GM12873 (cell line): ENCODE results near the gene FZR1.

Experiments used
- TF ChIP-seq, protein P1 (sequence below): IDR thresholded peaks from 2 replicates; pipeline ENCODE4 v1.5.1; 2012; ENCODE audit warnings: low read depth, mild to moderate bottlenecking, moderate library complexity, low read length, control low read depth; ENCODE audit not compliant: insufficient read depth; ENCODE audit errors: missing control alignments

FZR1 gene

DNA sequence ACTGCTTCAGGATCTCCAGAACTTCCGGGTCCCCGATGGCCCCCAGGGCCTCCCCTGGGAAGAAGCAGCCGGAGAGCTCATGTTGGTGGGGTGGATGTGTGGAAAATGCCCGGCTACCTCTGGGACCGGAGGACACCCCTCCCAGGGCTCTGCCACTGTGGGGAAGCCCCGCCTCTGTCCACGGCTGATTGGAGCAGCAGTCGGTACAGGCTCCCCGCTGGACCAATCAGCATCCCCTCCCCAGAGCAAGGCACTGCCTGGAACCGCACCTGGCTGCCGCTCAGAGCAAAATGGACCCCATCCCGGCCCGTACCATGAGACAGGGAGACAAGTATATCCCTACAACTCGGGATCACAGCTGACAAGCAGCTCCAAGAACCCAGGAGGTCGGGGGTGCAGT is 12.1 kb upstream of the FZR1 start:
- TF ChIP-seq, protein P1, sequence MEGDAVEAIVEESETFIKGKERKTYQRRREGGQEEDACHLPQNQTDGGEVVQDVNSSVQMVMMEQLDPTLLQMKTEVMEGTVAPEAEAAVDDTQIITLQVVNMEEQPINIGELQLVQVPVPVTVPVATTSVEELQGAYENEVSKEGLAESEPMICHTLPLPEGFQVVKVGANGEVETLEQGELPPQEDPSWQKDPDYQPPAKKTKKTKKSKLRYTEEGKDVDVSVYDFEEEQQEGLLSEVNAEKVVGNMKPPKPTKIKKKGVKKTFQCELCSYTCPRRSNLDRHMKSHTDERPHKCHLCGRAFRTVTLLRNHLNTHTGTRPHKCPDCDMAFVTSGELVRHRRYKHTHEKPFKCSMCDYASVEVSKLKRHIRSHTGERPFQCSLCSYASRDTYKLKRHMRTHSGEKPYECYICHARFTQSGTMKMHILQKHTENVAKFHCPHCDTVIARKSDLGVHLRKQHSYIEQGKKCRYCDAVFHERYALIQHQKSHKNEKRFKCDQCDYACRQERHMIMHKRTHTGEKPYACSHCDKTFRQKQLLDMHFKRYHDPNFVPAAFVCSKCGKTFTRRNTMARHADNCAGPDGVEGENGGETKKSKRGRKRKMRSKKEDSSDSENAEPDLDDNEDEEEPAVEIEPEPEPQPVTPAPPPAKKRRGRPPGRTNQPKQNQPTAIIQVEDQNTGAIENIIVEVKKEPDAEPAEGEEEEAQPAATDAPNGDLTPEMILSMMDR: no peak

DNA sequence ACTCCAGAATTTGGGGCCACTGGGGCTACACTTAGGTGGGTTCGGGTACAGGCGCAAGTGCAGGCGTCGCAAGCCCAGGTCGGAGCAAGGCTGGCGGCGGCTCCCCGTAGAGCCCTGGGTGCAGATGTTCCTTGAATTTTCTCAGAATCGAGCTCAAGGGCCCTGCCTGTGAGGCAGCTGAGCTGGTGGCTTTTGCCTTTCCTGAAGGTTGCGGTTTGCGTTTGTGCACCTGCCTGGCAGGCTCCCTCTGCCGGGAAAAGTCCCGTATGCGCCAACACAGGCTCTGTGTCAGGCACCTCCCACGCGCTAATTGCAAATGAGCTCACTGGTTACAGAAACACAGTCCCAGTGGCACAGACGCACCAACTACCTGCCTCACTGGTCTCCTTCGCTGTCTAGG is 11.6 kb upstream of the FZR1 start:
- TF ChIP-seq, protein P1: no peak

DNA sequence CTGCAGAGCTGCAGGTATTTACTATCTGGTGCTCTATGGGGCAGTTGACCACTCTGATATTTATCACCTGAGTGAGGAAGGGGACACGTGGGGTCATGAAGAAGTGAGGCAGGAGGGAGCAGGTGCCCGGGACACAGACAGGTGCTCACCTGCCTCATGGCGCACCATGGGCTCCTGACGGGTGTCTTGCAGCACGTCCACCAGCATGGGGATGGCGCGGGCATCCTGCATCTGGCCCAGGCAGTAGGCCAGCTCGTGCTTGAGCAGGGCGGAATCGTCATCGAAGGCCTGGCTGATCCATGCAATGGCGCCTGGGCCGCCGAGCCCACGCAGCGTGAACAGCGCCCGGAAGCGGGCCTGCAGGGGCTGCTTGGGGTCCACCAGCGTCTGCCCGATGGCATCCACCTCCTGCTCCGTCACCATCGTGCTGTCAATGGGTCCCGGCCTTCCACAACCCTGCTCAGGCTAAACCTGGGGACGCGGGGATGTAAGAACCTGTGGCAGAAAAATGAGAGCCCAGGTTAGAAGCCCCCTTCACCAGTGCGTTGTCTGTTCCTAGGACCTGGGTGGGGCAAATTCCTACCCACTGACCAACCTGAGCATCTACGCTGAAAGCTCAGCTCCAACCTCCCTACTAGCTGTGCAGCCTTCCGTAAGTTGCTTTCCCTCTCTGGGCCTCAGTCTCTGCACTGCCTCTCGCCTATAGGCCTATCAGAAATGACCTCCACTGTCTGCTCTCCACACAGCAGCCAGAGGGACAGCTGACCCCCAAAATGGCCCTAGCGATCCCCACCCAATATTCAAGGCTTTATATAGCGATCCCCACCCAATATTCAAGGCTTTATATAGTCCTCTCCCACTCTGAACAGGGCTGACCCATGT is 9.5 kb upstream of the FZR1 start:
- TF ChIP-seq, protein P1: no peak

DNA sequence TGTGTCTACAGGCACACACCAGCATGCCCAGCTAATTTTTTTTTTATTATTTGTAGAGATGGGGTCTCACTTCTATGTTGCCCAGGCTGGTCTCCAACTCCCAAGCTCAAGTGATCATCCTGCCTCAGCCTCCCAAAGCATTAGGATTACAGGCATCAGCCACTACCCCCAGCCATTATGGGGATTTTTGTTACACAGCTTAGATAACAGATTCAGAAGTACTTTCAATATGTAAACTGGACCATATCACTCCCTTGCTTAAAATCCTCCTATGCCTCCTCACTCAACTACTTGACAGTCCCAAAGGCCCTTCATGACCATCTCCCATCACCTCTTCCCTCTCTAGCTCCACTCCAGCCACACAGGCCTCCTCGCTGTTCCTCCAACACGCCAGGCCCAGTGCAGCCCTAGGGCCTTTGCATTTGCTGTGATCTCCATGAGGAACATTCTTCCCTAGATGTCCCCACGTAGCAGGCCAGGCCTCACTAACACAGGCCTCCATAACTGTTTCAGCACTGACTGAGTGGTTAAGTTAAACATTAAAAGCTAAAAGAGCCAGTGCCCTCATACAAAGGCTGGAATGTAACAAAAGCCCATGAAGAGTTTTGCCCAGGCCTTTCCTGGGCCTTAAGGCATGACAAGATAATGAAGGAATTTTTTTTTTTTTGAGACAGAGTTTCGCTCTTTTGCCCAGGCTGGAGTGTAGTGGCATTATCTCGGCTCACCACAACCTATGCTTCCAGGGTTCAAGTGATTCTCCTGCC is 8.2 kb upstream of the FZR1 start:
- TF ChIP-seq, protein P1: no peak

DNA sequence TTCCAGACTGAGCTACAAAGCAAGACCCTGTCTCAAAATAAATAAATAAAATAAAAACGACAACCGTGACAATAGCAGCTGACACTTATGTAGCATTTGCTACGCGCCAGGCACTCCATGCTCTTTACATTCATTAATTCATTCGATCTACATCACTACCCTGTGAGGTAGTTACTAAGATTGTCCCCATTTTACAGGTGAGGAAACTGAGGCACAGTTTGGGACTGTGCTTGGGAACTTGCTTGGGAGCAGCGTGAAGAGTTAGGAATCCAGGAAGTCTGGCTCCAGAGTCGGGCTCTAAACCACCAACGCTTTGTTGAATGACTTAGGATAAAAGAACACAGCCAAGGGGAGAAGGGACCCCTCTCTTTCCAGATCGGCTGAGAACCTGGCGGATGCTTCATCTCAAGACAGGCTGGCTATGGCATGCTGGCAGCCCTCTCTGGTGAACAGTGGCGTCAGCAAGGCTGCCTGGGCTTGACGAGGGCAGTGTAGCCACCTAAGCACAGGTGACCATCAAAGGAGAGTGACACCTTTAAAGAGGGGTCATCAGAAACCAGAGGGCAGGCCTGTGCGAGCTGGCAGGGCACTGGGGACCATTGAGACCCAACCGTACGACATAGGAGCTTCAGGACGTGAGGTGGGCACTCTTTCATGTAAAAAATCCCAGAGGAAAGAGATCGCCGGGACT is 6.2 kb upstream of the FZR1 start:
- TF ChIP-seq, protein P1: no peak

DNA sequence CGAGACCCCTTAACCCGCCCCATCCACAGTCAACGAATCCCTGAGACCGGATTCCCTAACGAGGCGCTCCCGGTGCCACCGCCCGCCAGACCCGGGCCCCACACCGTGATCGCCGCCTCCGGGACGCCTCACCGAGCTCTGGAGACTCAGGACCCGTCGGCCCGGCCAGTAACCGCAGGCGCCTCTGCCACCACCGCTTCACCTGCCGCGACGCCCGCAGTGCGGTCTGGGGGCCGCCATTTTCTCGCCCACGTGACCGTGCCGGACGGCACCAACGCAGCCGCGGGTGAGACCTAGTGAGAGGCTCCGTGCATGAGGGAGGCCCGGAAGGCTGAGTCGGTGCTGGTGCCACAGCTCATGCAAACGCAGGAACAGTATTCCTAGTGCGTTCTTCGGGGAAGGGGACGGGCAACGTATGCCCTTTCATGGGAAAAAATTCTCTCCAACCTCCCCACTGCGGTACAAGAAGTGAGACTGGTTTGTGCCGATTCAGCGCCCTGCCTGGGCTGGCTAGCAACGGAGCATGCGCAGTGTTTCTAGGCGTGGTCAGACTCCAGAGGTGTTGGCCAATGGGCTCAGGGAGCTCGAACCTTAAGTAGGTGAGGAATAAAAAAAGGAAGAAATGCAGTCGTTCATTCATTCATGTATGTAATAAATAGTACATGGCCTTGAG is 5.5 kb upstream of the FZR1 start, which contains the start of gene DOHH:
Gene DOHH (minus strand): TSS at position 246 of the 673 bp plus-strand sequence. CDS start 3,860 bp downstream, outside the sequence.
- TF ChIP-seq, protein P1: no peak
